Measurements from ENCODE around the gene SDK1.
"Not testable (repeated sequence)": the region's sequence is repeated elsewhere in the genome, so short reads cannot be mapped to it uniquely, and the experiment has no call there.

The SDK1 gene

GRCh38 chr7:4217126-4217660, 916.1 kb downstream of the SDK1 start:
- DNase-seq (ENCODE audit: low read depth in 2 of 2), result not testable (repeated sequence)

- DNase-seq (ENCODE audit: low read depth in 2 of 2), result no peak
These were observed 917.4 kb downstream of the SDK1 start for GRCh38 chr7:4218481-4218880.

GRCh38 chr7:4220011-4220410, 919.0 kb downstream of the SDK1 start:
- no peak for DNase-seq (ENCODE audit: low read depth in 2 of 2)

GRCh38 chr7:4221043-4221442, 920.0 kb downstream of the SDK1 start:
- no peak for DNase-seq (ENCODE audit: low read depth in 2 of 2)

GRCh38 chr7:4222676-4223075, 921.6 kb downstream of the SDK1 start:
- DNase-seq (ENCODE audit: low read depth in 2 of 2), result no peak

- no peak for DNase-seq (ENCODE audit: low read depth in 2 of 2)
These were observed 924.3 kb downstream of the SDK1 start for GRCh38 chr7:4225361-4225771.

GRCh38 chr7:4225881-4226523, 925.0 kb downstream of the SDK1 start:
- no peak for DNase-seq (ENCODE audit: low read depth in 2 of 2)

- DNase-seq (ENCODE audit: low read depth in 2 of 2), result no peak
These were observed 925.5 kb downstream of the SDK1 start for GRCh38 chr7:4226524-4226882.

- no peak for DNase-seq (ENCODE audit: low read depth in 2 of 2)
These were observed 926.3 kb downstream of the SDK1 start for GRCh38 chr7:4227105-4228010.

GRCh38 chr7:4230352-4230751, 929.3 kb downstream of the SDK1 start:
- no peak for DNase-seq (ENCODE audit: low read depth in 2 of 2)

GRCh38 chr7:4233146-4233545, 932.1 kb downstream of the SDK1 start:
- no peak for DNase-seq (ENCODE audit: low read depth in 2 of 2)

- no peak for DNase-seq (ENCODE audit: low read depth in 2 of 2)
These were observed 932.8 kb downstream of the SDK1 start for GRCh38 chr7:4233621-4234497.

GRCh38 chr7:4234498-4234855, 933.4 kb downstream of the SDK1 start:
- no peak for DNase-seq (ENCODE audit: low read depth in 2 of 2)

- DNase-seq (ENCODE audit: low read depth in 2 of 2), result no peak
These were observed 933.8 kb downstream of the SDK1 start for GRCh38 chr7:4234886-4235285.

GRCh38 chr7:4235596-4235995, 934.5 kb downstream of the SDK1 start:
- DNase-seq (ENCODE audit: low read depth in 2 of 2), result no peak

- DNase-seq (ENCODE audit: low read depth in 2 of 2), result no peak
These were observed 935.3 kb downstream of the SDK1 start for GRCh38 chr7:4236389-4236788.

GRCh38 chr7:4236873-4237272, 935.8 kb downstream of the SDK1 start:
- DNase-seq (ENCODE audit: low read depth in 2 of 2), result not testable (repeated sequence)

GRCh38 chr7:4237296-4238235, 936.5 kb downstream of the SDK1 start:
- no peak for DNase-seq (ENCODE audit: low read depth in 2 of 2)

GRCh38 chr7:4238861-4239260, 937.8 kb downstream of the SDK1 start:
- DNase-seq (ENCODE audit: low read depth in 2 of 2), result no peak

- DNase-seq (ENCODE audit: low read depth in 2 of 2), result no peak
These were observed 939.0 kb downstream of the SDK1 start for GRCh38 chr7:4240042-4240441.
